IMR-90 (cell line): ENCODE measurements around the gene SLC44A1. TPM values are rescaled to one million over a fixed set of nuclear protein-coding genes. Genes with fewer than 3 reads are reported as not detected.

Source experiments
- ATAC-seq: fragments of 200-7000 bp; cut with Tn5 transposase; 2 replicates; pipeline ENCODE4 v1.9.1; 2020; ENCODE audit warnings: low read depth, mild to moderate bottlenecking, moderate library complexity
- BruUV-seq: library from RNA; stranded (reverse); fragments of 400-500 nt; replicated peaks from 2 replicates; lab custom pipeline; 2021; lab: Mats Ljungman, UMichigan
- CTCF ChIA-PET: fragments of 300-600 bp; formaldehyde crosslinking; extraction: SDS; loops from one replicate; lab custom pipeline; 2021; ENCODE audit warnings: antibody characterized with exemption; lab: Yijun Ruan, JAX
- POLR2A ChIA-PET: fragments of 300-600 bp; sonication (Branson Sonifier 250); formaldehyde crosslinking; loops from one replicate; lab custom pipeline; 2022; ENCODE audit warnings: antibody characterized with exemption; ENCODE audit not compliant: unreplicated experiment; lab: Charles Lee
- DNase-seq: peaks from one replicate; pipeline ENCODE4 v3.0.0; 2013
- H2AFZ ChIP-seq: replicated peaks from 2 replicates; pipeline ENCODE3; 2013; ENCODE audit warnings: low read length, mild to moderate bottlenecking; ENCODE audit not compliant: poor library complexity
- H2AK5ac ChIP-seq: 2 replicates; pipeline ENCODE4 v1.6.1; 2013; ENCODE audit warnings: low read depth, low read length, inconsistent platforms
- H2AK9ac ChIP-seq: replicated peaks from 2 replicates; pipeline ENCODE3; 2013; ENCODE audit warnings: mild to moderate bottlenecking, low read depth, low read length, moderate library complexity; ENCODE audit not compliant: poor library complexity
- H2BK120ac ChIP-seq: 2 replicates; pipeline ENCODE4 v1.6.1; 2013; ENCODE audit warnings: low read depth, low read length, inconsistent platforms
- H2BK15ac ChIP-seq: 3 replicates; pipeline ENCODE4 v1.6.1; 2013; ENCODE audit warnings: low read depth, low read length, inconsistent platforms
- H2BK20ac ChIP-seq: 2 replicates; pipeline ENCODE4 v1.6.1; 2013; ENCODE audit warnings: low read depth, mild to moderate bottlenecking, inconsistent platforms, low read length, moderate library complexity
- H2BK5ac ChIP-seq: 2 replicates; pipeline ENCODE4 v1.6.1; 2013; ENCODE audit warnings: mild to moderate bottlenecking, low read depth, low read length, inconsistent platforms; ENCODE audit not compliant: poor library complexity, severe bottlenecking
- H3K14ac ChIP-seq: replicated peaks from 2 replicates; pipeline ENCODE4 v1.6.1; 2013; ENCODE audit warnings: low read depth, low read length, inconsistent platforms
- H3K18ac ChIP-seq: 2 replicates; pipeline ENCODE4 v1.6.1; 2013; ENCODE audit warnings: low read depth, low read length, control low read depth
- H3K23ac ChIP-seq: 2 replicates; pipeline ENCODE4 v1.6.1; 2013; ENCODE audit warnings: low read depth, low read length, inconsistent platforms
- H3K27ac ChIP-seq: 2 replicates; pipeline ENCODE4 v1.5.1; 2013; ENCODE audit warnings: mild to moderate bottlenecking, control low read depth, low read length; ENCODE audit not compliant: insufficient read depth
- H3K27me3 ChIP-seq: 2 replicates; pipeline ENCODE4 v1.6.1; 2013; ENCODE audit warnings: low read length; ENCODE audit not compliant: control insufficient read depth, insufficient read depth
- H3K36me3 ChIP-seq: 2 replicates; pipeline ENCODE4 v1.6.1; 2013; ENCODE audit warnings: low read length, mixed read lengths; ENCODE audit not compliant: control insufficient read depth, insufficient read depth
- H3K4ac ChIP-seq: 2 replicates; pipeline ENCODE4 v1.6.1; 2013; ENCODE audit warnings: low read depth, low read length, inconsistent platforms
- H3K4me1 ChIP-seq: 2 replicates; pipeline ENCODE4 v1.6.1; 2013; ENCODE audit warnings: low read length, mixed read lengths; ENCODE audit not compliant: control insufficient read depth, insufficient read depth
- H3K4me2 ChIP-seq: 2 replicates; pipeline ENCODE4 v1.6.1; 2013; ENCODE audit warnings: low read depth, mild to moderate bottlenecking, control low read depth, low read length, moderate library complexity
- H3K4me3 ChIP-seq: 2 replicates; pipeline ENCODE4 v1.5.1; 2013; ENCODE audit warnings: low read depth, mild to moderate bottlenecking, control low read depth, low read length, moderate library complexity; ENCODE audit not compliant: insufficient read depth
- H3K56ac ChIP-seq: 2 replicates; pipeline ENCODE4 v1.6.1; 2013; ENCODE audit warnings: low read length, inconsistent platforms; ENCODE audit not compliant: insufficient read depth; ENCODE audit errors: extremely low read depth
- H3K79me1 ChIP-seq, 2 experiments: 2 replicates each; pipeline ENCODE4 v1.6.1; 2013; ENCODE audit warnings: low read length in 2 of 2, inconsistent platforms in 1 of 2, low read depth in 1 of 2
- H3K9ac ChIP-seq: 2 replicates; pipeline ENCODE4 v1.6.1; 2013; ENCODE audit warnings: low read depth, low read length, control low read depth
- H3K9me1 ChIP-seq: 2 replicates; pipeline ENCODE4 v1.6.1; 2013; ENCODE audit warnings: low read length, inconsistent platforms; ENCODE audit not compliant: insufficient read depth
- H3K9me3 ChIP-seq: 2 replicates; pipeline ENCODE4 v1.6.1; 2013; ENCODE audit warnings: low read length; ENCODE audit not compliant: control insufficient read depth, insufficient read depth
- H4K20me1 ChIP-seq: 2 replicates; pipeline ENCODE4 v1.6.1; 2013; ENCODE audit warnings: low read length, inconsistent platforms; ENCODE audit not compliant: insufficient read depth
- H4K5ac ChIP-seq: 2 replicates; pipeline ENCODE4 v1.6.1; 2013; ENCODE audit warnings: mild to moderate bottlenecking, low read depth, low read length, control low read depth
- H4K8ac ChIP-seq, 2 experiments: 2 replicates each; pipeline ENCODE4 v1.6.1; 2013; ENCODE audit warnings: low read depth in 2 of 2, low read length in 2 of 2, control low read depth in 1 of 2, inconsistent platforms in 1 of 2
- H4K91ac ChIP-seq: 2 replicates; pipeline ENCODE4 v1.6.1; 2013; ENCODE audit warnings: low read depth, low read length, inconsistent platforms; ENCODE audit not compliant: insufficient read depth
- MAFK ChIP-seq: IDR thresholded peaks from 2 replicates; pipeline ENCODE4 v1.6.1; 2012; ENCODE audit warnings: low read depth, low read length, improper control_type of control experiment
- NFE2L2 ChIP-seq: fragments of 150-350 bp; IDR thresholded peaks from 2 replicates; pipeline ENCODE4 v1.6.1; 2016; ENCODE audit warnings: low read depth, mild to moderate bottlenecking, low read length
- WGBS, 2 experiments: methylation state at CpG; one replicate each; pipeline versions ENCODE4 v1.1.5 to v1.1.7; 2013; ENCODE audit warnings: missing lambda C conversion rate in 2 of 2; ENCODE audit not compliant: insufficient read length in 1 of 2; ENCODE audit errors: extremely low coverage in 2 of 2; 5-methylcytosine and 5-hydroxymethylcytosine counted together
- dilution Hi-C: fragments of 300-500 bp; cut with HindIII; formaldehyde crosslinking; loops from one replicate; pipeline ENCODE4 v1.14.3; 2018; ENCODE audit warnings: low sequenced_read_pairs; ENCODE audit not compliant: unreplicated experiment
- in situ Hi-C: fragments of 300-500 bp; cut with MboI; formaldehyde crosslinking; loops from 3 replicates; pipeline ENCODE4 v1.14.3; 2019; ENCODE audit warnings: low sequenced_read_pairs, inconsistent platforms, mixed read lengths
- intact Hi-C: fragments of 100-400 bp; cut with micrococcal nuclease; formaldehyde crosslinking; loops from 2 replicates; pipeline ENCODE4 v1.10.0; 2022
- polyA plus RNA-seq, 3 experiments: library from polyadenylated mRNA; depleted of rRNA; stranded (reverse); fragments of >200 nt; gene quantifications; 2 replicates each; pipeline ENCODE4 v1.2.3, GENCODE V29; 2012; ENCODE audit warnings: low replicate concordance in 1 of 3
- total RNA-seq: library from RNA; depleted of rRNA; stranded (reverse); fragments of >200 nt; gene quantifications from 2 replicates; pipeline ENCODE4 v1.2.3, GENCODE V29; 2012

SLC44A1 gene
- total and polyA plus RNA-seq, 2 of the 4 experiments (the other 2 are of a cell fraction): 5.2 to 21.7 TPM

DNA sequence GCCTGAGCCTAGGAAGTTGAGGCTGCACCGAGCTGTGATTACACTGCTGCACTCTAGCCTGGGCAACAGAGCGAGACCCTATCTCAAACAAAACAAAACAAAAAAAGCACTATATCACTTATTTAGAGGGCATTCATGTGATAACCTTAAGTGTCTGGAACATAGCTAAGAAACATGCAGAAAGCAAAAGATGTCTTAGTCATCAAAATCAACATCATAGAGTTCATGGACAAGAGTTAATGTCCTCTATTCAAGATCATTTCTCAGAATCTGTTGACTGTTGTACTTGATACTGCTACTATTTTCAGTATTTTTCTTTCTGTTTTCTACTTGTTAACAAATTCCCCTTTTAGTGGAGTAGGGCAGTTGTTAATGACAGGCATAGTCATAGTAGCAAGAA, 228.8 kb downstream of the SLC44A1 start:
- dilution Hi-C loops: no loop called here
- 0 out of 2 replicates have a peak, but pooled peaks have one; percentile 33 for TF ChIP-seq MAFK
- TF ChIP-seq NFE2L2: no peak

More for the DNA sequence above, 228.8 kb downstream of the SLC44A1 start:
- BruUV-seq: no TSS peak
- ATAC-seq (no peak), DNase-seq (no peak)
- Histone ChIP-seq H3K27me3 (no peaks in the 10 kb centered on the region), H4K5ac (no peak overlapping the region), H3K36me3 (peaks cover 2% of the 10 kb centered on the region), H3K9me1 (peaks cover 5% of the 10 kb centered on the region; the same call in 1 of the 2 replicates), H2BK5ac (no peak overlapping the region), H2BK120ac (no peak overlapping the region), H3K27ac (no peak overlapping the region), H2AK5ac (no peak overlapping the region), H3K9me3 (no peaks in the 10 kb centered on the region), H3K4me1 (no peaks in the 10 kb centered on the region), H3K4me3 (no peak overlapping the region), H4K91ac (no peak overlapping the region), H3K79me1 (peaks cover 3 to 14% of the 10 kb centered on the region in 2 experiments; a peak in 3 of 4 replicates), H2BK15ac (no peak overlapping the region), H3K14ac (no peak overlapping the region), H2AFZ (no peak overlapping the region), H3K9ac (no peak overlapping the region), H3K23ac (no peak overlapping the region), H2BK20ac (no peak overlapping the region), H3K56ac (no peak overlapping the region), H3K4me2 (no peak overlapping the region), H4K20me1 (peaks cover 9% of the 10 kb centered on the region; the same call in 1 of the 2 replicates), H4K8ac (no peak overlapping the region), H3K18ac (no peak overlapping the region), H2AK9ac (no peak overlapping the region), H3K4ac (no peak overlapping the region)
- intact Hi-C loops: no loop called here
- no CpG with 5 or more reads among the region's 2 CpGs for WGBS, 2 experiments
- ChIA-PET POLR2A (no interaction called here), CTCF (interaction anchor here (0.6 kb wide), 1 partner anchor 150 kb away, joined by 3 read pairs; no protein-coding TSS in a partner anchor)
- in situ Hi-C loops: no loop called here
